IMR-90 (cell line): Measurements from ENCODE around the gene PCMTD2. TPM values are rescaled to one million over a fixed set of nuclear protein-coding genes. Genes with fewer than 3 reads are reported as not detected.
A peak's percentile ranks its signal among the peaks of the same experiment; 100 is the strongest.
"Not testable (repeated sequence)": the region's sequence is repeated elsewhere in the genome, so short reads cannot be mapped to it uniquely, and the experiment has no call there.

Source experiments
- ATAC-seq: fragments of 200-7000 bp; cut with Tn5 transposase; 2 replicates; pipeline ENCODE4 v1.9.1; 2020; ENCODE audit warnings: low read depth, mild to moderate bottlenecking, moderate library complexity
- BruUV-seq: library from RNA; stranded (reverse); fragments of 400-500 nt; replicated peaks from 2 replicates; lab custom pipeline; 2021; lab: Mats Ljungman, UMichigan
- CTCF ChIA-PET: fragments of 300-600 bp; formaldehyde crosslinking; extraction: SDS; loops from one replicate; lab custom pipeline; 2021; ENCODE audit warnings: antibody characterized with exemption; lab: Yijun Ruan, JAX
- POLR2A ChIA-PET: fragments of 300-600 bp; sonication (Branson Sonifier 250); formaldehyde crosslinking; loops from one replicate; lab custom pipeline; 2022; ENCODE audit warnings: antibody characterized with exemption; ENCODE audit not compliant: unreplicated experiment; lab: Charles Lee
- DNase-seq: peaks from one replicate; pipeline ENCODE4 v3.0.0; 2013
- H2AFZ ChIP-seq: replicated peaks from 2 replicates; pipeline ENCODE3; 2013; ENCODE audit warnings: low read length, mild to moderate bottlenecking; ENCODE audit not compliant: poor library complexity
- H2AK5ac ChIP-seq: 2 replicates; pipeline ENCODE4 v1.6.1; 2013; ENCODE audit warnings: low read depth, low read length, inconsistent platforms
- H2AK9ac ChIP-seq: replicated peaks from 2 replicates; pipeline ENCODE3; 2013; ENCODE audit warnings: mild to moderate bottlenecking, low read depth, low read length, moderate library complexity; ENCODE audit not compliant: poor library complexity
- H2BK120ac ChIP-seq: 2 replicates; pipeline ENCODE4 v1.6.1; 2013; ENCODE audit warnings: low read depth, low read length, inconsistent platforms
- H2BK15ac ChIP-seq: 3 replicates; pipeline ENCODE4 v1.6.1; 2013; ENCODE audit warnings: low read depth, low read length, inconsistent platforms
- H2BK20ac ChIP-seq: 2 replicates; pipeline ENCODE4 v1.6.1; 2013; ENCODE audit warnings: low read depth, mild to moderate bottlenecking, inconsistent platforms, low read length, moderate library complexity
- H2BK5ac ChIP-seq: 2 replicates; pipeline ENCODE4 v1.6.1; 2013; ENCODE audit warnings: mild to moderate bottlenecking, low read depth, low read length, inconsistent platforms; ENCODE audit not compliant: poor library complexity, severe bottlenecking
- H3K14ac ChIP-seq: replicated peaks from 2 replicates; pipeline ENCODE4 v1.6.1; 2013; ENCODE audit warnings: low read depth, low read length, inconsistent platforms
- H3K18ac ChIP-seq: 2 replicates; pipeline ENCODE4 v1.6.1; 2013; ENCODE audit warnings: low read depth, low read length, control low read depth
- H3K23ac ChIP-seq: 2 replicates; pipeline ENCODE4 v1.6.1; 2013; ENCODE audit warnings: low read depth, low read length, inconsistent platforms
- H3K27ac ChIP-seq: 2 replicates; pipeline ENCODE4 v1.5.1; 2013; ENCODE audit warnings: mild to moderate bottlenecking, control low read depth, low read length; ENCODE audit not compliant: insufficient read depth
- H3K27me3 ChIP-seq: 2 replicates; pipeline ENCODE4 v1.6.1; 2013; ENCODE audit warnings: low read length; ENCODE audit not compliant: control insufficient read depth, insufficient read depth
- H3K36me3 ChIP-seq: 2 replicates; pipeline ENCODE4 v1.6.1; 2013; ENCODE audit warnings: low read length, mixed read lengths; ENCODE audit not compliant: control insufficient read depth, insufficient read depth
- H3K4ac ChIP-seq: 2 replicates; pipeline ENCODE4 v1.6.1; 2013; ENCODE audit warnings: low read depth, low read length, inconsistent platforms
- H3K4me1 ChIP-seq: 2 replicates; pipeline ENCODE4 v1.6.1; 2013; ENCODE audit warnings: low read length, mixed read lengths; ENCODE audit not compliant: control insufficient read depth, insufficient read depth
- H3K4me2 ChIP-seq: 2 replicates; pipeline ENCODE4 v1.6.1; 2013; ENCODE audit warnings: low read depth, mild to moderate bottlenecking, control low read depth, low read length, moderate library complexity
- H3K4me3 ChIP-seq: 2 replicates; pipeline ENCODE4 v1.5.1; 2013; ENCODE audit warnings: low read depth, mild to moderate bottlenecking, control low read depth, low read length, moderate library complexity; ENCODE audit not compliant: insufficient read depth
- H3K56ac ChIP-seq: 2 replicates; pipeline ENCODE4 v1.6.1; 2013; ENCODE audit warnings: low read length, inconsistent platforms; ENCODE audit not compliant: insufficient read depth; ENCODE audit errors: extremely low read depth
- H3K79me1 ChIP-seq, 2 experiments: 2 replicates each; pipeline ENCODE4 v1.6.1; 2013; ENCODE audit warnings: low read length in 2 of 2, inconsistent platforms in 1 of 2, low read depth in 1 of 2
- H3K9ac ChIP-seq: 2 replicates; pipeline ENCODE4 v1.6.1; 2013; ENCODE audit warnings: low read depth, low read length, control low read depth
- H3K9me1 ChIP-seq: 2 replicates; pipeline ENCODE4 v1.6.1; 2013; ENCODE audit warnings: low read length, inconsistent platforms; ENCODE audit not compliant: insufficient read depth
- H3K9me3 ChIP-seq: 2 replicates; pipeline ENCODE4 v1.6.1; 2013; ENCODE audit warnings: low read length; ENCODE audit not compliant: control insufficient read depth, insufficient read depth
- H4K20me1 ChIP-seq: 2 replicates; pipeline ENCODE4 v1.6.1; 2013; ENCODE audit warnings: low read length, inconsistent platforms; ENCODE audit not compliant: insufficient read depth
- H4K5ac ChIP-seq: 2 replicates; pipeline ENCODE4 v1.6.1; 2013; ENCODE audit warnings: mild to moderate bottlenecking, low read depth, low read length, control low read depth
- H4K8ac ChIP-seq, 2 experiments: 2 replicates each; pipeline ENCODE4 v1.6.1; 2013; ENCODE audit warnings: low read depth in 2 of 2, low read length in 2 of 2, control low read depth in 1 of 2, inconsistent platforms in 1 of 2
- H4K91ac ChIP-seq: 2 replicates; pipeline ENCODE4 v1.6.1; 2013; ENCODE audit warnings: low read depth, low read length, inconsistent platforms; ENCODE audit not compliant: insufficient read depth
- CTCF ChIP-seq: conservative IDR thresholded peaks from 2 replicates; pipeline ENCODE4 v1.5.1; 2012; ENCODE audit warnings: mild to moderate bottlenecking, low read depth, low read length, improper control_type of control experiment
- RAD21 ChIP-seq: IDR thresholded peaks from 2 replicates; pipeline ENCODE4 v1.6.1; 2012; ENCODE audit warnings: low read length, improper control_type of control experiment
- SMC3 ChIP-seq: fragments of 150-350 bp; IDR thresholded peaks from 2 replicates; pipeline ENCODE4 v1.6.1; 2016; ENCODE audit warnings: low read depth, mild to moderate bottlenecking, antibody characterized with exemption, low read length, moderate library complexity
- WGBS, 2 experiments: methylation state at CpG; one replicate each; pipeline versions ENCODE4 v1.1.5 to v1.1.7; 2013; ENCODE audit warnings: missing lambda C conversion rate in 2 of 2; ENCODE audit not compliant: insufficient read length in 1 of 2; ENCODE audit errors: extremely low coverage in 2 of 2; 5-methylcytosine and 5-hydroxymethylcytosine counted together
- dilution Hi-C: fragments of 300-500 bp; cut with HindIII; formaldehyde crosslinking; loops from one replicate; pipeline ENCODE4 v1.14.3; 2018; ENCODE audit warnings: low sequenced_read_pairs; ENCODE audit not compliant: unreplicated experiment
- in situ Hi-C: fragments of 300-500 bp; cut with MboI; formaldehyde crosslinking; loops from 3 replicates; pipeline ENCODE4 v1.14.3; 2019; ENCODE audit warnings: low sequenced_read_pairs, inconsistent platforms, mixed read lengths
- intact Hi-C: fragments of 100-400 bp; cut with micrococcal nuclease; formaldehyde crosslinking; loops from 2 replicates; pipeline ENCODE4 v1.10.0; 2022
- polyA plus RNA-seq, 3 experiments: library from polyadenylated mRNA; depleted of rRNA; stranded (reverse); fragments of >200 nt; gene quantifications; 2 replicates each; pipeline ENCODE4 v1.2.3, GENCODE V29; 2012; ENCODE audit warnings: low replicate concordance in 1 of 3
- total RNA-seq: library from RNA; depleted of rRNA; stranded (reverse); fragments of >200 nt; gene quantifications from 2 replicates; pipeline ENCODE4 v1.2.3, GENCODE V29; 2012

PCMTD2 gene
- total and polyA plus RNA-seq, 2 of the 4 experiments (the other 2 are of a cell fraction), result 23.6 to 28.3 TPM

GRCh38 chr20:64285579-64286446, 30.3 kb downstream of the PCMTD2 start:
- WGBS, 2 experiments, result 87% methylated on average over 9 of the region's 46 CpGs; no CpG with 5 or more reads in 1 of the 2 experiments

More at GRCh38 chr20:64285579-64286446, 30.3 kb downstream of the PCMTD2 start:
- H2BK15ac ChIP-seq, H3K27ac ChIP-seq, H2AFZ ChIP-seq, H3K4me2 ChIP-seq, H3K56ac ChIP-seq, CTCF ChIA-PET, H3K18ac ChIP-seq, H3K79me1 ChIP-seq, H3K4me1 ChIP-seq, H4K5ac ChIP-seq, H3K23ac ChIP-seq, H3K4ac ChIP-seq, H3K9me3 ChIP-seq, H2AK9ac ChIP-seq, POLR2A ChIA-PET, H2BK120ac ChIP-seq, H3K9ac ChIP-seq, BruUV-seq, intact Hi-C loops, H2BK5ac ChIP-seq, in situ Hi-C loops, H2AK5ac ChIP-seq, H3K9me1 ChIP-seq, H3K4me3 ChIP-seq, H3K14ac ChIP-seq, H3K36me3 ChIP-seq, H3K27me3 ChIP-seq, dilution Hi-C loops, H4K20me1 ChIP-seq, H4K91ac ChIP-seq, H2BK20ac ChIP-seq, H4K8ac ChIP-seq: not testable (repeated sequence)
- TF ChIP-seq RAD21 (peak; percentile 56), CTCF (peak; percentile 87), SMC3 (peak; percentile 59)
- DNase-seq, result peak; percentile 46
- peak; percentile 76 for ATAC-seq
